H1 (cell line): ENCODE results near the gene RAB35.

Experiments
- POLR2A ChIP-seq, 2 experiments: IDR thresholded peaks; 1 replicate in 1 of 2; 2 replicates in 1 of 2; pipeline ENCODE4 v1.6.1; 2011; ENCODE audit warnings: low read depth in 2 of 2, low read length in 2 of 2, mild to moderate bottlenecking in 2 of 2; ENCODE audit errors: control extremely low read depth in 1 of 2
- SIN3A ChIP-seq, 2 experiments: IDR thresholded peaks in 1 of 2; conservative IDR thresholded peaks in 1 of 2; 2 replicates each; pipeline ENCODE4 v1.6.1; 2011 to 2012; ENCODE audit warnings: low read length in 2 of 2, improper control_type of control experiment in 1 of 2, low read depth in 1 of 2, mild to moderate bottlenecking in 1 of 2
- SP1 ChIP-seq: IDR thresholded peaks from 2 replicates; pipeline ENCODE4 v1.6.1; 2011; ENCODE audit warnings: low read depth, low read length
- TF ChIP-seq, protein P1 (sequence below), 3 experiments: IDR thresholded peaks; 1 replicate in 2 of 3; 2 replicates in 1 of 3; pipeline versions ENCODE4 v1.5.1 to v1.6.1; 2011; ENCODE audit warnings: low read length in 3 of 3, mild to moderate bottlenecking in 3 of 3, inconsistent platforms in 2 of 3, low read depth in 1 of 3, moderate library complexity in 1 of 3; ENCODE audit not compliant: insufficient read depth in 1 of 3; ENCODE audit errors: control extremely low read depth in 1 of 3

DNA sequence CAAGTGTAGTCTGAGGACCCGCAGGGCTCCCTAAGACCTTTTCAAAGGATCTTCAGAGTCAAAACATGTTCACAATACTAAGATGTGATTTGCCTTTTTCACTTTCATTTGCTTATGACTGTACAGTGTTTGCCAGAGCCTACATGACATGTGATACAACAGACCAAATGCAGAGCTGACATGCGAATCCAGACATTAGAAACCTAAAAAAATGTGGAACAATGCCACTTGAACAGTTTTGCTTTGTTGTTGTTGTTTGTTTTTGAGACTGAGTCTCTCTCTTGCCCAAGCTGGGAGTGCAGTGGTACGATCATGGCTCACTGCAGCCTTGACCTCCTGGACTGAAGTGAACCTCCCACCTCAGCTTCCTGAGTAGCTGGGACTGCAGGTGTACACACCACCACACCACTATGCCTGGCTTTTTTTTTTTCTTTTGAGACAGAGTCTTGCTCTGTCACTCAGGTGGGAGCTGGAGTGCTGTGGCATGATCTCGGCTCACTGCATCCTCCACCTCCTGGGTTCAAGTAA is 5.3 kb upstream of the RAB35 start:
- TF ChIP-seq SIN3A (conservative IDR thresholded peaks at IDR 0.05 in 1 of 2, IDR thresholded peaks at IDR 0.05 in 1 of 2; ENCODE audit: low read depth in 1 of 2, low read length in 2 of 2) = no peak
- TF ChIP-seq POLR2A (IDR thresholded peaks at IDR 0.05; ENCODE audit: control extremely low read depth in 1 of 2, low read depth in 2 of 2, low read length in 2 of 2) = no peak
- no peak for TF ChIP-seq SP1
- TF ChIP-seq, protein P1, sequence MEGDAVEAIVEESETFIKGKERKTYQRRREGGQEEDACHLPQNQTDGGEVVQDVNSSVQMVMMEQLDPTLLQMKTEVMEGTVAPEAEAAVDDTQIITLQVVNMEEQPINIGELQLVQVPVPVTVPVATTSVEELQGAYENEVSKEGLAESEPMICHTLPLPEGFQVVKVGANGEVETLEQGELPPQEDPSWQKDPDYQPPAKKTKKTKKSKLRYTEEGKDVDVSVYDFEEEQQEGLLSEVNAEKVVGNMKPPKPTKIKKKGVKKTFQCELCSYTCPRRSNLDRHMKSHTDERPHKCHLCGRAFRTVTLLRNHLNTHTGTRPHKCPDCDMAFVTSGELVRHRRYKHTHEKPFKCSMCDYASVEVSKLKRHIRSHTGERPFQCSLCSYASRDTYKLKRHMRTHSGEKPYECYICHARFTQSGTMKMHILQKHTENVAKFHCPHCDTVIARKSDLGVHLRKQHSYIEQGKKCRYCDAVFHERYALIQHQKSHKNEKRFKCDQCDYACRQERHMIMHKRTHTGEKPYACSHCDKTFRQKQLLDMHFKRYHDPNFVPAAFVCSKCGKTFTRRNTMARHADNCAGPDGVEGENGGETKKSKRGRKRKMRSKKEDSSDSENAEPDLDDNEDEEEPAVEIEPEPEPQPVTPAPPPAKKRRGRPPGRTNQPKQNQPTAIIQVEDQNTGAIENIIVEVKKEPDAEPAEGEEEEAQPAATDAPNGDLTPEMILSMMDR (IDR thresholded peaks at IDR 0.05; ENCODE audit: control extremely low read depth in 1 of 3, insufficient read depth in 1 of 3, low read depth in 1 of 3, low read length in 3 of 3) = no peak
